HG02610 (cell line): ENCODE data around the gene BSG.
"Not testable (repeated sequence)": the region's sequence is repeated elsewhere in the genome, so short reads cannot be mapped to it uniquely, and the experiment has no call there.

Experiments used
- ATAC-seq: cut with Tn5 transposase; IDR thresholded peaks from one replicate; pipeline ENCODE4 v1.9.1; 2021; ENCODE audit warnings: mild to moderate bottlenecking, moderate library complexity; ENCODE audit not compliant: unreplicated experiment

The BSG gene

DNA sequence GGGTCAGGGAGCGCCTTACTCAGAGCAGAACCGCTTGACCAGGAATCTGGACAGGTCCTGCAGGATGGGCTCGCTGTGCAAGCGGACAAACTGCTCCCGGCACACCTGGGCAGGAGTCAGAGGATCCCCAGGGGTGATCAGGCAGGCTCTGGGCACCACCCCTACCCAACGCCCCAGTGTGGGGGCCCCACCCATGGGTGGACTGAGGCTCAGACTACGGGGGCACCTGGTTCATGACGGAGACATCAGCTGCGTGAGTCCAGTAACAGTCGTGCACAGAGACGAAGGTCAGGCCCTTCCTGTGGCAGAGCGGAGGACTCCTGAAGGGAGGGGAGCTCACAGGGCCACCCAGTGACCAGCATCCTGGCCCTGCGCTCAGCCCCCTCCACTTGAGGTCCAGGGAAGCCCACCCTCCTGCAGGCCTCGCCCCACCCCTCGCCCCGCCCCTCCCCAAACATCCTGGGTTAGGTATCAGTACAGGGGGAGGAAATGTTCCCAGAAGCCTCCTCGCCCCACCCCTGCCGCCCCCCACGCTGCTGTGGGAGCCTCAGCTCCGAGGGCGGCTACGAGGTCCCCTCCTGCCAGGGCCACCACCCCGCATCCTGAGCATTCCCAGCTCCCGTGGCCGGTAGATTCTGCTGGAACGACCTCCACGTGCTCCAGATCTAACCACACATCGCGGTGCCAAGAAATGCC is 45.3 kb downstream of the BSG start:
- ATAC-seq = no peak

GRCh38 chr19:618247-618619 is 45.8 kb downstream of the BSG start:
- no peak for ATAC-seq

DNA sequence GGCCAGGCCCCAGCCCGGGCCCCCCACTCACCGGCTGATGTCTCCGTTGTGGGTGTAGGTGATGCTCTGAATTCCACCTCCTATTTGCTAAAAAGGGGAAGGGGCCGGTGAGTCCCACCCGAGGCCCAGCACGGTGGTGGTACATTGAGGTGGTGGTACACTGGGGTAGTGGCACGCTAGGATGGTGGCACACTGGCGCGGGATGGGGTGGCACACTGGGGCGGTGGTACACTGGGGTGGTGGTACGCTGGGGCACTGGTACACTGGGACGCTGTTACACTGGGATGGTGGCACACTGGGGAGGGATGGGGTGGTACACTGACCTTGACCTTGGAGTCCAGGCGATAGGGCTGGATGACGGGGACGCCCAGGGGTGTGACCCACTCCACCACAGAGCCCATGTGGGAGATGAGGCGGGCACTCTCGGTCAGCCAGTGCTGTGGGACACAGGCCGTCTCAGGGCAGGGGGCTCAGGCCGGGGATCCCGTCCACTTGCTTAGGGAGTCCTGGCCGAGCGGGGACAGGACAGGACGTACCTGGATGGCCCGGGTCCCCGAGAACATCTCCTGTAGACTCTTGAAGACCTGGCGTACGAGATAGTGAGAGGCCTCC is 46.4 kb downstream of the BSG start:
- ATAC-seq = no peak

DNA sequence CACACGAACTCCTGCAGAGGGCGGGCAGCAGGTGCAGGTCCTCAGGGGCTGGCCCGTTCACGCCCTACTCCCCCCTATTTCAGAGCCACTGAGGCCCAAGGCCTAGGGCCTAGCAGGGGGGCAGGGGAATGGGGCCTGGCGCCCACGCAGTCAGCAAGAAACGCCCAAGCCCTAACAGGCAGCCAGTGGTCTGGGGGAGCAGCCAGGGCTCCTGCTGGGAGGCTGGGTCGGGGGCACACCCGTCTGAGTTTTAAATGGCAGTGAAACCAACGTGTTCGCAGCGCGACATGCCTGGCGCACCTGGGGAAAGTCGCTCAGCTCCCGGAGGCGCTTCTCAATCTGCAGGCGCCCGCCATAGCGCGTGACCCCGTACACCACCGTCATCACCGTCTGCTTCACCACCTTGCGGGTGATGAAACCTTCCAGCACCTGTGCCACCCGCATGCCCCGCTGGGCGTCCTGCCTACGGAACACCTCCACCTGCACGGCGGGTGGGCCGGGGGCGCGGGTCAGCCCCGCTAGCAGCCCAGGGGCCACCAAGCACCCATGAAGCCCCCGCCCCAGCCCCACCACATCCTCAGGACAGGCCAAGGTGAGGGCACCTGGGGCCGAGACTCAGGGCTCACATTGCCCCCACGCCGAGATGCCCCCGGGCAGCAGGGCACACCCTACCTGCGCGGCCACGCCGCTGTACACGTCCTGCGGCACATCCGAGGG is 47.0 kb downstream of the BSG start:
- no peak for ATAC-seq

GRCh38 chr19:620166-620862 is 47.9 kb downstream of the BSG start:
- no peak for ATAC-seq

DNA sequence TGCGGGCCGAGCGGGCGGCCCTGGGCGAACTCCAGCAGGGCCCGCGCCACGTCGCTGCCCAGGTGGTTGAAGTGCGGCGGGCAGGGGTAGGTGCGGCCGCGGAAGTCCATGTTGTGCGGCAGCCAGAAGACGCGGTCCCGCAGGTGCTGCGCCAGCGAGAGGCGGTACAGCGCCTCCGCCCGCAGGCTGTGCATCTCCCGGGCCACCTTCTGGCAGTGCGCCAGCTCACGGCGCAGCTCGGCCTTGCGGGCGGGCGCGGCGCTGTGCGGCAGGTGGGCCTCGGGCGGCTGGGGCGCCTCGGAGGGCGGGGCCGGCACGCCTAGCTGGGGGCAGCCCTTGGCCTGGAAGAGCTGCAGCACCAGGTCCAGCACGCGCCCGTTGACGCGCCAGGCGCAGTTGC is 48.8 kb downstream of the BSG start:
- ATAC-seq = not testable (repeated sequence)

- no peak for ATAC-seq
Observed at GRCh38 chr19:621819-622218, 49.4 kb downstream of the BSG start.

DNA sequence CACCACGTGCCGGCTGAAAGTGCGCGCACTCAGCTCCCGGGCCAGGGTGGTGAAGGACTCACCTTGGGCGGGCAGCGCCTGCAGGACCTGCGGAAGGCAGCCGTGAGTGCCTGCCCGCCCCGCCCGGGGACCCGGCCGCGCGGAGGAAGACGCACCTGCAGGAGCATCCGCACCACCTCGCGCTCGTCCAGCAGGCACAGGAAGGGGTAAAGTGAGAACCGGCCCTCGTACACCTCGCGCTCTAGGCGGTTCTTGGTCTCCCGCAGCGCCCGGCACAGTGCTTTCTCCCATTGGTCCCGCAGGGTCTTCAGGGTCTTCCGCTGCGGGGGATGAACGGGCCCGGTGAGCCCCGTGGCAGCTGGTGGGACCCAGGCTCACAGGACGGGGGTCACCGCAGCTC is 50.3 kb downstream of the BSG start:
- ATAC-seq = no peak

DNA sequence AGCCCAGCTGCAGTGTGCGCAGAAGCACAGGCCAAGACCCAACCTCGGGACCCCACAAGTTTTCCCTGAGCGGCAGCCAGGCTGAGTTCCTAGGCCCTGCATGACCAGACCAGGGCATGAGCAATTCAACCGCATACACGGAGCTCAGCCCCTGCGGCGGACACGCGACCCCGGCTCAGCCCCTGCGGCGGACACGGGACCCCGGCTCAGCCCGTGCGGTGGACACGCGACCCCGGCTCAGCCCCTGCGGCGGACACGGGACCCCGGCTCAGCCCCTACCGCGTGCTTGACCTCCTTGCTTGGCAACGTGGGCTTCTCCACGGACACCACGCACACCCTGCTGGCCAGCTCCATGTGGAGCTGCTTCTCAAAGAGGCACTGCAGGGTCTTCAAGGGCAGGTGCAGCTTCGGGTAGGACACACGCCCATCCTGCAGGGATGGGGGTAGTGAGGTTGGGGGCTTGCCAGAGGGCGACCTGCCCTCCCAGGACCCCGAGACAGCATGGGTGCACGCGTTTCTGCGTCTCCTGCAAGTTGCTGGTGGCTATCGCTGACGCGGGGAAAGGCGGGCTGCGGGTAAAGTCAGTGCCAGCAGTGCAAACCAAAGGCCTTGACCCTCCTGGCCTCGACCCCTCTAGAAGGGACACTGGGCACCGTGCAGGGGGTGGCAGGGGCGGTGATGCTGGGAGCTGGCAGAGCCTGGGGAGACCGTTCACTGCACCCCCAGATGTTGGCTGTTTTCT is 51.0 kb downstream of the BSG start:
- no peak for ATAC-seq

- ATAC-seq = no peak
Observed at GRCh38 chr19:623974-624373, 51.6 kb downstream of the BSG start.

- ATAC-seq = no peak
Observed at GRCh38 chr19:624433-625109, 52.2 kb downstream of the BSG start.

DNA sequence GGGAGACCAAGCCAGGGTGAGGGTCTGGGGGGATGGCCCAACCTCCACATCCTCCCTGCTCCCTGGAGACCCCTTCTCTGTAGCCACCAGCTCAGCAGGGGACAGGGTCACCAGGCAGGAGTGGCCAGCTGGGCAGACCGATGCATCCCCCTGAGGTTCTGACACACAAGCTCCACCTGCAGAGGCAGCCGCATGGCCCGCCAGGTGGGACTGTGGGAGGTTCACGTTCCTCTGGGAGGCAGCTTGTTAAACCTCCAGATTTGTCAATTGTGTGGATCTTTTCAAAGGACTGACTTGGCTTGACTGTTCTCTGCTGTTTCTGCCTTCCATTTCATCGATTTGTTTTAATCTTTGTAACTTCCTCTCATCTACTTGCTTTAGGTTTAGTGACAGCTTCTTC is 52.9 kb downstream of the BSG start:
- ATAC-seq = no peak

DNA sequence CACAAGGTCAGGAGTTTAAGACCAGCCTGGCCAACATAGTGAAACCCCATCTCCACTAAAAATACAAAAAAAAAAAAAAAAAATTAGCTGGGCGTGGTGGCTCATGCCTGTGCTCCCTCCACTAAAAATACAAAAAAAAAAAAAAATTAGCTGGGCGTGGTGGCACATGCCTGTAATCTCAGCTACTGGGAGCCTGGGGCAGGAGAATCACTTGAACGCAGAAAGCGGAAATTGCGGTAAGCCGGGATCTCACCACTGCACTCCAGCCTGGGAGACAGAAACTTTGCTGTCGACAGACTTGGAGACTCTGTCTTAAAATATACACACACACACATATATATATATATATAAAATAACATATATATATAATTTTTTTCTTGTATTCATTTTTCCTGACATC is 54.2 kb downstream of the BSG start:
- not testable (repeated sequence) for ATAC-seq

GRCh38 chr19:628168-628567 is 55.8 kb downstream of the BSG start:
- ATAC-seq = no peak

DNA sequence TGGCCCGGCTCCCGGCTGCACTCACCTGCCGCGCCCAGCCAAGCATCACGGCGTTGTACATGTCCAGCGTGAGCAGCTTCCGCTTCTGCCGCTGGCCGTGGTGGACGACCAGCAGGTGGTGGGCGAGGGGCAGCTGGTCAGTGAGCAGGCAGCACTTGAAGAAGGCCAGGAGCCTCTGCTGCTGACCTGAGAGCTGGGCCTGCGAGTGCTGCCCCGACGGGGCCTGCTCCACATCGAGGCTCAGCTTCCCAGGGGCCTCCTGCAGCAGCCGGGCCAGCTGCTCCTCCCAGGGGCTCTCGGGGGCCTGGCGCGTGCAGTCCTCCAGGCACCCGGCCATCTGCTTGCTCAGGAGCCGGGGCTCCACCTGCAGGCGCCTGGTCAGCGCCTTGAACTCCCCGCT is 57.1 kb downstream of the BSG start:
- not testable (repeated sequence) for ATAC-seq

DNA sequence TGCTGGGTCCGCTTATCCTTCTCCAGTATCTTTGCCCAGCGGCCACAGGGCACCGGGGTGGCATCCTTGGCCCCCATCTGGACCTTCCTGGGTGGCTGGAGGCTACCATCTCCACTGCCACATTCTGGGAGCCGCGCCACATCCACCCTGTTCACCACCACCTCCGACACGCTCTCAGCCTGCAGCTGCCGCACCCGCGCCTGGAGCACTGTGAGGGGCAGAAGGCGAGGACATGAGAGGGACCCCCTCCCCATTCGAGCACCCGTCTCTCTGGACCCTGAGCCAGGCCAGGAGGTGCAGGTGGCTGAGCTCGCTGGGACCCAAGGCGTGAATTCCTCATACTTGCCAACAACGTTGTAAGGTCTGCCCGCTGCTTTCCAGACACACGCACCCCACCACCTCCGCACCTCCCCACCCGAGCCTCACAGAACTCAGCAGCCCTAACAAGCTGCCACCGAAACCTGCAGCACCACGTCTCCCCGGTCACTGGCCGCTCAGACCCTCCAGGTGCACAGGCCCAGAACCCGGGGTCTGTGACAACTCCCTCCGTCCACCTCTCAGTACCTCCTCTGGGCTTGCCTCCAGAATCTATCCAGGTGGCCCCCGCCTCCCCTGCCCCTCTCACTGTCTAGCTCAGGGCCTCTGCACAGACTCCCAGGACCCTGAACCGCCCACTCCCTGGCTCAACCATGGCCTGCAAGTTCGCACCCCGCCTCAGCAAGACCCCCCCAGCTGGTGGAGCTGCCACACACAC is 57.7 kb downstream of the BSG start:
- no peak for ATAC-seq

DNA sequence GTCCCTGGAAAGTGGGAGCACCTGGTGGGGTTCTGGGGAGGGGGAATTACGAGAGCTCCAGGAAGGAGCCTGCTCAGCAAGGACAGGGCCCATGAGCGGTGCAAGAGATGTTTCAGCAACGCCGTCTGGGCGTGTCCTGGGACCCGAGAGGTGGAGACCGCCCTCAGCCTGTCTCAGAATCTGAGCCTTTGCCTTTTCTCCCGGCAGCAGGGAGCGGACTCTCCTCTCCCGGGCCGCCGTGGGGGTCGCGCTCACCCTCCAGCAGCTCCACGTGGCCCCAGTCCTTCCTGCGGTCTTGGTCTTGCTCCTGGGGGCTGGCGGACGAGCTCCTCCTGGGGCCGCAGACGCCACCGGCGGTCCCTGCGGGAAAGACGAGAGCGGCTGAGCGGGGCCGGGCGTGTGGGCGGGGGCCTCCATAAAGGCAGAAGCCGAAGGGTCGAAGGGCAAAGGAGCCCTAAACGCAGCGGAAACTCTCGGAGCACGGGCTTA is 60.2 kb downstream of the BSG start:
- peak; percentile 15 for ATAC-seq
